Stimulated activated naive B cell treated with anti-CD40 and anti-IgM and Interleukin-4, amounts not matched to agents 10 μg/mL and 1 μg/mL and 100 μg/mL, for 72 hours (primary cell): ENCODE measurements around the gene GH1.
"Not testable (repeated sequence)": the region's sequence is repeated elsewhere in the genome, so short reads cannot be mapped to it uniquely, and the experiment has no call there.

Source experiments
- ATAC-seq, 2 donors: fragments of 150-1000 bp; cut with Tn5 transposase; replicated peaks; 2 replicates each; pipeline ENCODE4 v1.10.0; 2021; ENCODE audit warnings: moderate library complexity in 1 of 2
- DNase-seq: peaks from one replicate; pipeline ENCODE4 v3.0.0; 2021
- H3K27ac Mint-ChIP-seq: one replicate; pipeline ENCODE4 v1.8.0; 2022; ENCODE audit warnings: mild to moderate bottlenecking, mixed read lengths
- H3K27me3 Mint-ChIP-seq, 2 donors: one replicate each; pipeline ENCODE4 v1.8.0; 2022; ENCODE audit warnings: mixed read lengths in 2 of 2
- H3K36me3 Mint-ChIP-seq, 2 donors: one replicate each; pipeline ENCODE4 v1.8.0; 2022; ENCODE audit warnings: mixed read lengths in 2 of 2, mild to moderate bottlenecking in 1 of 2
- H3K4me1 Mint-ChIP-seq, 2 donors: one replicate each; pipeline ENCODE4 v1.8.0; 2022; ENCODE audit warnings: mixed read lengths in 2 of 2, mild to moderate bottlenecking in 1 of 2
- H3K4me3 Mint-ChIP-seq, 2 donors: one replicate each; pipeline ENCODE4 v1.8.0; 2022; ENCODE audit warnings: mild to moderate bottlenecking in 2 of 2, mixed read lengths in 2 of 2, moderate library complexity in 1 of 2
- H3K9me3 Mint-ChIP-seq, 2 donors: one replicate each; pipeline ENCODE4 v1.8.0; 2022; ENCODE audit warnings: mixed read lengths in 2 of 2, mild to moderate bottlenecking in 1 of 2

The GH1 gene

GRCh38 chr17:63907161-63907778 is 11.4 kb downstream of the GH1 start:
- not testable (repeated sequence) for H3K4me3 Mint-ChIP-seq, H3K36me3 Mint-ChIP-seq, H3K9me3 Mint-ChIP-seq, H3K27me3 Mint-ChIP-seq, DNase-seq, H3K27ac Mint-ChIP-seq
- peak in 1 of 2 donors; percentile 57 for ATAC-seq
- H3K4me1 Mint-ChIP-seq, result peaks cover 11 to 16% of the 10 kb centered on the region in 2 donors

- H3K27ac Mint-ChIP-seq, H3K9me3 Mint-ChIP-seq, DNase-seq, H3K36me3 Mint-ChIP-seq, H3K4me1 Mint-ChIP-seq, ATAC-seq, H3K4me3 Mint-ChIP-seq, H3K27me3 Mint-ChIP-seq: not testable (repeated sequence)
Measured at GRCh38 chr17:63904796-63905195, 13.8 kb downstream of the GH1 start.

- ATAC-seq, result peak; percentile 88 to 92
- not testable (repeated sequence) for H3K27me3 Mint-ChIP-seq, DNase-seq, H3K36me3 Mint-ChIP-seq, H3K9me3 Mint-ChIP-seq, H3K4me3 Mint-ChIP-seq
- peak overlapping the region; percentile 51 for H3K27ac Mint-ChIP-seq
- H3K4me1 Mint-ChIP-seq, result peaks cover 4 to 12% of the 10 kb centered on the region in 2 donors
Measured at GRCh38 chr17:63903787-63904201, 14.8 kb downstream of the GH1 start.

- not testable (repeated sequence) for H3K36me3 Mint-ChIP-seq, ATAC-seq, H3K9me3 Mint-ChIP-seq, DNase-seq, H3K27ac Mint-ChIP-seq, H3K4me3 Mint-ChIP-seq
- Mint-ChIP-seq H3K4me1 (peaks cover 8 to 17% of the 10 kb centered on the region in 2 donors), H3K27me3 (peaks cover 0 to 13% of the 10 kb centered on the region in 2 donors)
Measured at GRCh38 chr17:63901971-63902370, 16.7 kb downstream of the GH1 start.

- ATAC-seq (peak; percentile 54 to 76), DNase-seq (peak; percentile 30)
- Mint-ChIP-seq H3K4me1 (peaks cover 8 to 19% of the 10 kb centered on the region in 2 donors), H3K27me3 (peaks cover 0 to 13% of the 10 kb centered on the region in 2 donors)
- H3K36me3 Mint-ChIP-seq, H3K9me3 Mint-ChIP-seq, H3K4me3 Mint-ChIP-seq, H3K27ac Mint-ChIP-seq: not testable (repeated sequence)
Measured at GRCh38 chr17:63898899-63899798, 19.5 kb downstream of the GH1 start.

- ATAC-seq, result peak; percentile 67 to 77
- DNase-seq, H3K9me3 Mint-ChIP-seq, H3K4me3 Mint-ChIP-seq, H3K27ac Mint-ChIP-seq, H3K36me3 Mint-ChIP-seq: not testable (repeated sequence)
- peaks cover 5 to 14% of the 10 kb centered on the region in 2 donors for H3K4me1 Mint-ChIP-seq
- H3K27me3 Mint-ChIP-seq, result peaks cover 0 to 10% of the 10 kb centered on the region in 2 donors
Measured at GRCh38 chr17:63896524-63897354, 21.9 kb downstream of the GH1 start, which contains the start of gene CSH1. TSS of gene CSH1 (minus strand) at chr17:63896574. CDS start at chr17:63896511, 63 bp downstream.

GRCh38 chr17:63894821-63895220 is 23.8 kb downstream of the GH1 start:
- H3K4me1 Mint-ChIP-seq, result peaks cover 5 to 14% of the 10 kb centered on the region in 2 donors
- ATAC-seq, H3K27me3 Mint-ChIP-seq, H3K9me3 Mint-ChIP-seq, H3K36me3 Mint-ChIP-seq, H3K27ac Mint-ChIP-seq, H3K4me3 Mint-ChIP-seq, DNase-seq: not testable (repeated sequence)

- DNase-seq, H3K27ac Mint-ChIP-seq, H3K27me3 Mint-ChIP-seq, H3K4me3 Mint-ChIP-seq, H3K36me3 Mint-ChIP-seq, H3K9me3 Mint-ChIP-seq, ATAC-seq: not testable (repeated sequence)
- peaks cover 6 to 11% of the 10 kb centered on the region in 2 donors for H3K4me1 Mint-ChIP-seq
Measured at GRCh38 chr17:63894021-63894420, 24.6 kb downstream of the GH1 start.

GRCh38 chr17:63892316-63893037 is 26.2 kb downstream of the GH1 start:
- not testable (repeated sequence) for H3K4me3 Mint-ChIP-seq, H3K9me3 Mint-ChIP-seq, H3K27ac Mint-ChIP-seq, H3K36me3 Mint-ChIP-seq, DNase-seq, H3K27me3 Mint-ChIP-seq
- ATAC-seq, result peak in 1 of 2 donors; percentile 39
- peaks cover 8 to 18% of the 10 kb centered on the region in 2 donors for H3K4me1 Mint-ChIP-seq

- H3K4me1 Mint-ChIP-seq, result peaks cover 9 to 21% of the 10 kb centered on the region in 2 donors
- H3K9me3 Mint-ChIP-seq, H3K27me3 Mint-ChIP-seq, H3K4me3 Mint-ChIP-seq, H3K36me3 Mint-ChIP-seq, DNase-seq: not testable (repeated sequence)
- ATAC-seq, result peak; percentile 86 to 87
- peak overlapping the region; percentile 22 for H3K27ac Mint-ChIP-seq
Measured at GRCh38 chr17:63889026-63889848, 29.4 kb downstream of the GH1 start.

GRCh38 chr17:63885119-63885518 is 33.5 kb downstream of the GH1 start:
- not testable (repeated sequence) for DNase-seq, H3K36me3 Mint-ChIP-seq, H3K9me3 Mint-ChIP-seq, H3K4me3 Mint-ChIP-seq, H3K27ac Mint-ChIP-seq, ATAC-seq
- peaks cover 5 to 12% of the 10 kb centered on the region in 2 donors for H3K27me3 Mint-ChIP-seq
- peaks cover 13 to 30% of the 10 kb centered on the region in 2 donors for H3K4me1 Mint-ChIP-seq

GRCh38 chr17:63882626-63883126 is 36.0 kb downstream of the GH1 start:
- Mint-ChIP-seq H3K4me1 (peaks cover 11 to 25% of the 10 kb centered on the region in 2 donors), H3K27me3 (peaks cover 5 to 12% of the 10 kb centered on the region in 2 donors)
- ATAC-seq, DNase-seq, H3K27ac Mint-ChIP-seq, H3K4me3 Mint-ChIP-seq, H3K36me3 Mint-ChIP-seq, H3K9me3 Mint-ChIP-seq: not testable (repeated sequence)
